HUES6 (cell line): ENCODE measurements around the gene IRAK3.
A peak's percentile ranks its signal among the peaks of the same experiment; 100 is the strongest.

ENCODE experiments used
- H3K27ac ChIP-seq: 2 replicates; pipeline ENCODE4 v1.7.0; 2013; ENCODE audit warnings: low read depth, mild to moderate bottlenecking, low read length, inconsistent platforms
- H3K27me3 ChIP-seq: 2 replicates; pipeline ENCODE4 v1.6.1; 2013; ENCODE audit warnings: low read length; ENCODE audit not compliant: control insufficient read depth, insufficient read depth
- H3K36me3 ChIP-seq: 2 replicates; pipeline ENCODE4 v1.6.1; 2013; ENCODE audit warnings: low read length; ENCODE audit not compliant: control insufficient read depth, insufficient read depth
- H3K4me1 ChIP-seq: 2 replicates; pipeline ENCODE4 v1.6.1; 2013; ENCODE audit warnings: low read length; ENCODE audit not compliant: control insufficient read depth, insufficient read depth
- H3K4me3 ChIP-seq: 2 replicates; pipeline ENCODE4 v1.5.1; 2013; ENCODE audit warnings: low read depth, low read length
- H3K9ac ChIP-seq: one replicate; pipeline ENCODE4 v1.6.1; 2013; ENCODE audit warnings: mild to moderate bottlenecking, low read length
- H3K9me3 ChIP-seq: 2 replicates; pipeline ENCODE4 v1.6.1; 2013; ENCODE audit warnings: low read depth, low read length; ENCODE audit not compliant: control insufficient read depth, insufficient read depth

Gene IRAK3

GRCh38 chr12:66188584-66189485, at the start of gene IRAK3:
Gene IRAK3, plus strand, starts transcription at chr12:66189214. Its CDS starts 86 bp downstream, at chr12:66189300.
- H3K4me1 ChIP-seq: no peaks in the 10 kb centered on the region
- H3K27ac ChIP-seq: no peak within 1 kb of the TSS
- peaks cover 52% of the 10 kb centered on the region for H3K27me3 ChIP-seq
- H3K4me3 ChIP-seq: peak within 1 kb of the TSS; percentile 56
- peak within 1 kb of the TSS; percentile 14 for H3K9ac ChIP-seq
- no peaks in the 10 kb centered on the region for H3K36me3 ChIP-seq
- no peaks in the 10 kb centered on the region for H3K9me3 ChIP-seq

- H3K4me3 ChIP-seq: no peak overlapping the region
- no peak overlapping the region for H3K27ac ChIP-seq
- no peaks in the 10 kb centered on the region for H3K27me3 ChIP-seq
- H3K9ac ChIP-seq: no peak overlapping the region
- peaks cover 37% of the 10 kb centered on the region for H3K9me3 ChIP-seq
- H3K4me1 ChIP-seq: no peaks in the 10 kb centered on the region
- H3K36me3 ChIP-seq: peaks cover 39% of the 10 kb centered on the region
Measured at GRCh38 chr12:66139328-66139727, 49.7 kb upstream of the IRAK3 start.

- H3K4me1 ChIP-seq: peaks cover 5% of the 10 kb centered on the region
- no peak overlapping the region for H3K4me3 ChIP-seq
- no peak overlapping the region for H3K27ac ChIP-seq
- H3K9me3 ChIP-seq: peaks cover 37% of the 10 kb centered on the region
- no peaks in the 10 kb centered on the region for H3K27me3 ChIP-seq
- H3K9ac ChIP-seq: no peak overlapping the region
- H3K36me3 ChIP-seq: peaks cover 40% of the 10 kb centered on the region
Measured at GRCh38 chr12:66140731-66141130, 48.3 kb upstream of the IRAK3 start.

- Histone ChIP-seq H3K4me1 (peaks cover 5% of the 10 kb centered on the region), H3K36me3 (peaks cover 37% of the 10 kb centered on the region), H3K27ac (no peak overlapping the region), H3K9ac (no peak overlapping the region), H3K9me3 (peaks cover 33% of the 10 kb centered on the region), H3K4me3 (no peak overlapping the region), H3K27me3 (no peaks in the 10 kb centered on the region)
Measured at GRCh38 chr12:66141299-66141698, 47.7 kb upstream of the IRAK3 start.

GRCh38 chr12:66142826-66143225, 46.2 kb upstream of the IRAK3 start:
- H3K9ac ChIP-seq: no peak overlapping the region
- peaks cover 33% of the 10 kb centered on the region for H3K9me3 ChIP-seq
- H3K4me3 ChIP-seq: no peak overlapping the region
- peaks cover 23% of the 10 kb centered on the region for H3K36me3 ChIP-seq
- H3K27ac ChIP-seq: no peak overlapping the region
- H3K27me3 ChIP-seq: no peaks in the 10 kb centered on the region
- peaks cover 5% of the 10 kb centered on the region for H3K4me1 ChIP-seq

- Histone ChIP-seq H3K9me3 (peaks cover 33% of the 10 kb centered on the region), H3K36me3 (peaks cover 16% of the 10 kb centered on the region), H3K9ac (no peak overlapping the region), H3K27me3 (no peaks in the 10 kb centered on the region), H3K4me1 (peaks cover 5% of the 10 kb centered on the region), H3K27ac (no peak overlapping the region), H3K4me3 (no peak overlapping the region)
Measured at GRCh38 chr12:66143868-66144267, 45.1 kb upstream of the IRAK3 start.

GRCh38 chr12:66144791-66145754, 43.9 kb upstream of the IRAK3 start:
- Histone ChIP-seq H3K36me3 (peaks cover 8% of the 10 kb centered on the region), H3K9ac (no peak overlapping the region), H3K27ac (no peak overlapping the region)

GRCh38 chr12:66149702-66150398, 39.2 kb upstream of the IRAK3 start:
- Histone ChIP-seq H3K9ac (no peak overlapping the region), H3K36me3 (no peaks in the 10 kb centered on the region), H3K4me3 (no peak overlapping the region), H3K4me1 (peaks cover 5% of the 10 kb centered on the region), H3K27me3 (no peaks in the 10 kb centered on the region), H3K9me3 (no peaks in the 10 kb centered on the region), H3K27ac (no peak overlapping the region)

More at GRCh38 chr12:66144791-66145754, 43.9 kb upstream of the IRAK3 start:
- no peaks in the 10 kb centered on the region for H3K27me3 ChIP-seq
- peaks cover 5% of the 10 kb centered on the region for H3K4me1 ChIP-seq
- H3K4me3 ChIP-seq: no peak overlapping the region
- peaks cover 25% of the 10 kb centered on the region for H3K9me3 ChIP-seq

GRCh38 chr12:66152732-66153131, 36.3 kb upstream of the IRAK3 start:
- no peak overlapping the region for H3K27ac ChIP-seq
- H3K4me3 ChIP-seq: no peak overlapping the region
- H3K9me3 ChIP-seq: no peaks in the 10 kb centered on the region

GRCh38 chr12:66154776-66155175, 34.2 kb upstream of the IRAK3 start:
- Histone ChIP-seq H3K27me3 (no peaks in the 10 kb centered on the region), H3K4me3 (no peak overlapping the region), H3K9ac (no peak overlapping the region), H3K27ac (no peak overlapping the region), H3K36me3 (peaks cover 5% of the 10 kb centered on the region; the same call in 1 of the 2 replicates), H3K4me1 (no peaks in the 10 kb centered on the region), H3K9me3 (no peaks in the 10 kb centered on the region)

More at GRCh38 chr12:66152732-66153131, 36.3 kb upstream of the IRAK3 start:
- Histone ChIP-seq H3K36me3 (no peaks in the 10 kb centered on the region), H3K4me1 (no peaks in the 10 kb centered on the region), H3K9ac (no peak overlapping the region), H3K27me3 (no peaks in the 10 kb centered on the region)
